Left kidney (tissue), 8 donors: ENCODE data around the gene CNR2. TPM values are rescaled to one million over a fixed set of nuclear protein-coding genes. Genes with fewer than 3 reads are reported as not detected.
"Not testable (repeated sequence)": the region's sequence is repeated elsewhere in the genome, so short reads cannot be mapped to it uniquely, and the experiment has no call there.

Experiments
- DNase-seq: peaks from one replicate; pipeline ENCODE4 v3.0.0-alpha.2; 2013
- long read RNA-seq, 8 donors: transcript quantifications; one replicate each; lab custom pipeline, GENCODE V29; 2026
- polyA plus RNA-seq: library from polyadenylated mRNA; unstranded; fragments of 120-200 nt; gene quantifications from one replicate; pipeline ENCODE4 v1.2.1, GENCODE V29; 2013; ENCODE audit not compliant: insufficient read length

The CNR2 gene
- polyA plus RNA-seq = 0.08 TPM
- long read RNA-seq, donor 1 = 0 reads
- long read RNA-seq, donor 2 = 0 reads
- long read RNA-seq, donor 3 = 0 reads
- long read RNA-seq, donor 4 = 0 reads
- long read RNA-seq, donor 5 = 0 reads
- long read RNA-seq, donor 6 = 0 reads
- long read RNA-seq, donor 7 = 0 reads
- long read RNA-seq, donor 8 = 0 reads

- DNase-seq = no peak
Observed at GRCh38 chr1:23913212-23913880, at the start of gene CNR2. Gene CNR2 (minus strand): TSS chr1:23913362. CDS start chr1:23875617, 37,745 bp downstream.

DNA sequence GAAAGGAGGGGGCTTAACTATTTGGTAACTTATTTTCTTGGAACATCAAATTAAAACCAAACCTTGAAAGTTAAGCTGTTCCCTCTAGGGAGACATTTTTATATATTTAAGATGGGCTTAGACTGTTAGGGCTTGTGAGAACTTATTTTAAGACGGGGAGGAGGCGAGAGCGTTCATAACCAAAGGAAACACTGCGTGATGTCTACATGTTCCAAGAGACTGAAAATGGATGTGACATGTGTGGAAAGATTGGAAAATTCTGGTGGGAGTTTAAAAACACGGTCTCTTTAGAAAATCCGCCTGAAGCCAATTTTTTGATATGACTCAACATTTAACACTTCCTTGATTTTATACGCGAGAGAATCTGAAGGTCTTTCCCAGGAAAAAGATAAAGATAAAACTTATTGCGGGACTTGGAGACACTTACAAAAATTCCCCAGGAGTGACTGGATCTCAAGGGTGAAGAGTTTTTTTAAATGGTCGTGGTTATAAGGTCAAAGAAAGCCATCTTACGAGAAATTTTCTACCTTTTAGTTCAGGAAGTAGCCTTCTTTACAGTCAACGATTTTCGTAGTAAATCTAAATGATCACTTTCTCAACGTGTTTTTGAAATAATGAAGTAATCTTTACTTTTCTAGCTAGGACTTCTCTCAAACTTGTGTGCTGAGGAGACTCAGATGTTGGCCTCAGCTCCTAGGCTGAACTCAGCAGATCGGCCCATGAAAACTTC is 47.3 kb upstream of the CNR2 start:
- no peak for DNase-seq

DNA sequence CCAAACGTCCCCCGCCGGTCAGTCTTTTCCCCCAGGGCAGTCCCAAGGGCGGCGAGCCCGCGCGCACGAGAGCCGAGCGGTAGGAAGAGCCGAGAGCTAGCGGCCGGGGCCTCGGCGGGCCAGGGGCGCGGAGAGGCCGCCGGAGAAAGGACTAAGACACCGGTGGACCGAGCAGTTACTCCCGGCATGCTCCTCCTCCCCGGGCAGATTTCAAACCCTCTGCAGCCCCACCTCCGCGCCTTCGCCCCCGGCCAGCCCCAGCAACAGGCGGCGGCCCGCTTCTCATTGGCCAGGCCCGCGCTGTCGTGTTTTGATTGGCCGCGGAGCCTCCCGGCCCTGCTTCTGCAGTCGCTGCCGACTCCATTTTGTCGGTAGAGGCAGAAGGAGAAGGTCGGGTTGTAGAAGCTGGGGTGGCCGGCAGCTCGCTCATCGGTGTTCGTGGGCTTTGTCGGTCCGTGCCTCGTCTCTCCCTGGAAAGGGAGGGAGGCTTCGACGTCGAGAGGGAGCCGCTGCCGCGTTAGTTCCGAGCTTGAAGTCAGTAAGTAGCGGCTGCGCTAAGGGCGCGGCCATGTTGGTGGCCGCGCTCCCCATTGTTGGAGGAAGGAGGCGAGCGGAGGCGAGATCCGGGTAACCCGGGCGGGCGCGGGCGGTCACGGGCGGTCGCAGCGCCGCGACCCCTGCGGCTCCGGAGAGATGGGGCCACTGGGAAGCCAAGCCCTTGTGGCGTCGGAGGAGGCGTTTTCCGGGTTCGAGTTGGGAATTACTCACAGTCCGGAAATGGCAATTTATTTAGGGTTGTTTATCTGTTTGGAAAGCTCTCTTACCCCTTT is 46.5 kb upstream of the CNR2 start, which contains the start of gene PNRC2:
Gene PNRC2 (plus strand): TSS at position 368 of the 830 bp plus-strand sequence. CDS start 1,630 bp downstream, outside the sequence.
- DNase-seq = peak; percentile 97

- peak; percentile 85 for DNase-seq
Observed at GRCh38 chr1:23958810-23959460, 45.8 kb upstream of the CNR2 start.

GRCh38 chr1:23958040-23958809 is 45.1 kb upstream of the CNR2 start:
- DNase-seq = not testable (repeated sequence)

DNA sequence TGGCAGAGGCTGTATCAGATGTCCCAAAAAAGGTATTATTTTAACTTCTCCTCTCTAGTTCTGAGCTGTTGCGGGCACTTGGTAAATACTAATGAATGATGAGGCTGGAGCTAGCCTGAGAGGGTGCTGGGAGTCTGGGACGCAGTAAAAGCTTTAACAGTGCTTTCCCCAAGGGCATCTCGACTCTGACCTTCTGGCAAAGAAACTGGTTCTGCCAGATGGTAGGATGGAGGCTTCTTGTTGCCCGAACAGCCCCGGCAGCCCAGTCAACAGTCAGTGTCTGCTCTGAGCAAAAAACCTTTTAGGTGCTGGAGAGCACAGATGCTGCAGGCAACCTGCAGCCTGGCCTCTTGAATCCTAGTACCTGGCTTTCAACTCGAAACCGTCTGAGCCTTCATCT is 43.9 kb upstream of the CNR2 start:
- no peak for DNase-seq

- no peak for DNase-seq
Observed at GRCh38 chr1:23953020-23953419, 39.9 kb upstream of the CNR2 start.

GRCh38 chr1:23947366-23947765 is 34.2 kb upstream of the CNR2 start:
- no peak for DNase-seq

DNA sequence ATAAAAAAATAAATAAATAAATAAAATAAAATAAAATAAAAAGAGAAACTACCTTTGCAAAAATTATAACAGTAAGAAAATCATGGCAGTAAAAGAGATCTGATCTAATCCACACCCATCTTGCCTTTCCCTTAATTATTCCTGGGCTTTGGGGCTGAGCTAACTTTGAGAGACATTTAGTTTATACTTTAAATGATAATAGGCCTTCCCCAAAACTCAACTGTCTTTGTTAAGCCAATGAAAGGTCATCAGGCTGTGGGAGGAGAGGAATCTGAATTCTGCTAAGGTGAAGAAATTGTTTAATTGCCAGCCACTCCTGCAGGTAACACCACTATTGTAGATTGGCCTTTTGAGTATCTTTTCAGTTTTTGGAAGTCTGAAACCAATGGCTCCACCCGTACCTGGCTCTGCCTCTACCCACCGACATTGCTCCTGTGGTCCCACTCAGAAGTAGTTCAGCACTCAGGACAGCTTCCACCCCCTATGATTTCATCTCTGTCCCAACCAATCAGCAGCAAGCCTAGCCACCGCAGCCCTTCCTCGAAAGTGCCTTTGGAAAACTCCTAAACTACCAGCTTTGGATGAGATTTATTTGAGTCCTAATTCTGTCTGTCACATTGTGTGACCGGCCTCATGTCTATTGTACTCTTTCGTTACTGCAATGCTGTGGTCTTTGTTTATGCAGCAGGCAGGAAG is 23.5 kb upstream of the CNR2 start:
- DNase-seq = no peak

DNA sequence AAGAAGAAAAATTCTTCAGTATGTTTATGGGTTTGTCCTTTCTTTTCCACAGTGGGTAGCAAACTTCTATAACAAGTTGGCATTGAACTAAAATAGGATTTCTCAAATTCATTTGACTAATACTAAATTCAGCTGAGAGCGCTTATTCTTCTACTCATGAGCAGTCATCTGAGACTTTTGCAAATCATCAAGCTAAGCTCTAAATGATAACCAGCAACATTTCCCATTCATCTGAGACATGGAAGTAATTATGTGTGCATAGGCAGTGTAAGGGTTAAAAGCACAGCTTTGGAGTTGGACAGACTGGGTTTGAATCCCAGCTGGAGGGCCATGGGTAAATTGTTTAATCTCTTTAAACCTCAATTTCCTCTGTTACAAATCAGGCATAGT is 18.3 kb upstream of the CNR2 start:
- no peak for DNase-seq

DNA sequence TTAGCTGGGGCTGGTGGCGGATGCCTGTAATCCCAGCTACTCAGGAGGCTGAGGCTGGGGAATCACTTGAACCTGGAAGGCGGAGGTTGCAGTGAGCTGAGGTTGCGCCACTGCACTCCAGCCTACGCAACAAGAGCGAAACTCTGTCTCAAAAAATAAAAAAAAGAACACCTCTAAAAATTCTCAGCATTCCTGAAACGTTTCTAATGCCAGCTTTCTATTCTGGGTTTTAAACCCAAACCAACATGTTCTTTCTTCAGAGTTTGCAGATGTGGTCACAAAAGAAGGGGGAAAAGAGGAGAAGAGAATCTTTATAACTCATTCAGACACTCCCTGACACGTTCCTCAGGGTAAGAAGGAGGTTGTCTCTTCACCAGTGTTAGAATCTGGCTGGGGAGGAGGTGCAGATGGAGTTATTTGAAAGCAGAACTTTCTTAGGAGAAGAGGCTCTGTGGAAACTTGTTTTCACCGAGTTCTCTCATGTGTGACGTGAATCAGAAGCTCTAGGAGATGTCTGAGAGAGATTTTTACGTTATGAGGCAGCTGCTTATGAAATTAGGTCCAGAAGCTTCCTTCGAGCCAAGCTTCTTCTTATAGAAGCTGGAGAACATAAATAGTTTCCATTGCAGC is 17.8 kb upstream of the CNR2 start:
- DNase-seq = no peak

DNA sequence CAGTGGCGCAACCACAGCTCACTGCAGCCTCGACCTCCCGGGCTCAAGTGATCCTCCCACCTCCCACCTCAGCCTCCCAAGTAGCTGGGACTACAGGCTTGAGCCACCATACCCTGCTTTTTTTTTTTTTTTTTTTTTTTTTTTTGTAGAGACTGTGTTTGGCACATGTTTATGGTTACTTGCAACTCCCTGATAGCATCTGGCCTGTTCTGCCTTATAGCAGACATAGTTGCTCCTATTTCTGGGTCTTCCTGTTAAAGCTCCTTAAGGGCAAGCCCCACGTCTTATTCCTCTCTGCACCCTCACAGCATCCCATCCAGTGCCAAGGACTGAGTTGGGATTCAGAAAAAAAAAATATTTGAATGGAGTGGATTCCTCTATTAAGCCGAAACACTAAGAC is 17.1 kb upstream of the CNR2 start:
- DNase-seq = no peak

DNA sequence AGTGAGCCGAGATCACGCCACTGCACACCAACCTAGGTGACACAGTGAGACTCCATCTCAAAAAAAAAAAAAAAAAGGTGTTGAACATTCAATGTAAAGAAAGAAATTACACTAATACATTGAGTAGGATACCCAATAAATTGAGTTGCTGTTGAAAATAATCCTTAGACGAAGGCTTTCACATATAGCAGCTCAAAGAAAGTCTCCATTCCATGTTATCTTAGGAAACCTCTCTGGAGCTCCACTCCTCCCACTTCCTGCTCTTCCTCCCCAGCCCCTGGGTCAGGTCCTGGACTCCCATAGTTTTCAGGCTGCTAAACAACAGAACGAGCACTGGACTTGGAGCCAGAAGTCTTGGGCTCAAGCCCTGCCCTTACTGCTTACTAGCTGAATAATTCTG is 15.6 kb upstream of the CNR2 start:
- no peak for DNase-seq

- no peak for DNase-seq
Observed at GRCh38 chr1:23927097-23927496, 13.9 kb upstream of the CNR2 start.

DNA sequence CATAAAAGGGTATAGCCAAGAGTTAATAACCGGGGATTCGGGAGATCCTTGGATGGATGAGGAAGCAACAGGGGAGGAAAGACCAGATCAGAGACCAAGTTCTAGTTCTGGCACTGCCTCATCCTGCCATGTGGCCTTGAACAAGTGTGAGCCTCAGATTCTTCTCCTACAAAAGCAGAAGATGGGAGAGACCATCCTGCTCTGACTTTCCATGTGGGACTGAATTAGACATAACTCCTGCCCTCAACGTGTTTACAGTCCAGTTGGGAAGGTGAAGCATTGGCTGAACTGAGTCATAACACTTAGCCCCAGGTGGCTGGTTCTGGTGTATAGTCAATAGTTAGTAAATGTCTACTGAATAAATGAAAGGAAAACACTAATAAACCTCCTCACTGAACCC is 12.1 kb upstream of the CNR2 start:
- no peak for DNase-seq

DNA sequence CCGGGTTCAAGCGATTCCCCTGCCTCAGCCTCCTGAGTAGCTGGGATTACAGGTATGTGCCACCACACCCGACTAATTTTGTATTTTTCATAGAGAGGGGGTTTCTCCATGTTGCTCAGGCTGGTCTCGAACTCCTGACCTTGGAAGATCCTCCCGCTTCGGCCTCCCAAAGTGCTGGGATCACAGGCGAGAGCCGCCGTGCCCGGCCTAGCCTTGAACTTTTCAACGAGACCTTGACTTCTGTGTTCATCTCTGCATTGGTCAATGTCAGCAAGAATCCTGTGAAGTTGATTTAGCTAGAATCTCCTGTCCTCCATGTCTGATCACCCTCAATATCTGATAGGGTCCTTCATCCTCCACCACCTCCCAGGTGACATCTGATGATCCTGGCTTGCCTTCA is 11.4 kb upstream of the CNR2 start:
- no peak for DNase-seq

DNA sequence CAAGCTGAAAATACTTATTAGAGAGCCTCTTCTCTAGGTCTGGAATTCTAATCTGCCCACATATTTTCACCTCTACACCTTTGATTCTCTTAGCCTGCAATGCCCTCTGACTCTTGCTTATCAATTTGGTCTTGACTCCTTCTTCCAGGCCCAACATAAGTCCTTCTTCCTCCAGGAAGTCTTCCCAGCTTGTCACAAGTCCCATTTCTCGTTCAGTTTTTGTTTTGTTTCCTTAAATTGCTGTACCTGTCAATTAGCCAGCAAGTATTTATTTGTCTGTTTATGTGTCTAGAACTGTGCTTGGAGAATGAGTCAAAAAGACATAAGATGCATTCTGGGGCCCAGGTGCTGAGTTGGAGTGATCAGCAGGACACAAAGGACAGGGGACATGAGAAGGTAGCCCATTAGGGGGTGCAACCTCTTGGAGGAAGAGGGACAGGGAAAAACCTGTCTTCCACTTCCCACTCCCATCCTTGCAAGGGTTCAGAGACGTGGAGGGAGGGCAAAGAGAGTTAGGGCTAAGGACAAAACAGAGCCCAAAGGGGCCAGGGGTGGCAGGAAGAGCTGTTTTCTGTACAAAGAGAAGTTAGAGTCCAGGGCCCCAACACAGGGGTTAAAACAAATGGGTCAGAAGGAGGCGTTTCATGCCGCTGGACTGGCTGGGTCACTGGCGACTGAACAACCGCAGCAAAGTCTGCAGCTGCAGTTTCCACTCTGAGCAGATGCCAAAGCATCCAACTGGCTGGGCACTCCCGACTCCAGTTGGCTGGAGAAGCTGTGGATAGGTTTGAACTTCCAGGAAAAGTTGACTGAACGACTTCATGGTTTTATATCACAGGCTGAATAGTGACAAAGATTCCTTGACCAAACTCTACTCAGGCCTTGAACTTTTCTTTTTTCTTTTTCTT is 10.7 kb upstream of the CNR2 start:
- DNase-seq = no peak

- DNase-seq = no peak
Observed at GRCh38 chr1:23922321-23922943, 9.3 kb upstream of the CNR2 start.
